GM21786 (cell line): ENCODE measurements around the gene KIF26A.

ENCODE experiments used
- ATAC-seq: cut with Tn5 transposase; IDR thresholded peaks from one replicate; pipeline ENCODE4 v1.9.1; 2021; ENCODE audit not compliant: unreplicated experiment

Gene KIF26A

DNA sequence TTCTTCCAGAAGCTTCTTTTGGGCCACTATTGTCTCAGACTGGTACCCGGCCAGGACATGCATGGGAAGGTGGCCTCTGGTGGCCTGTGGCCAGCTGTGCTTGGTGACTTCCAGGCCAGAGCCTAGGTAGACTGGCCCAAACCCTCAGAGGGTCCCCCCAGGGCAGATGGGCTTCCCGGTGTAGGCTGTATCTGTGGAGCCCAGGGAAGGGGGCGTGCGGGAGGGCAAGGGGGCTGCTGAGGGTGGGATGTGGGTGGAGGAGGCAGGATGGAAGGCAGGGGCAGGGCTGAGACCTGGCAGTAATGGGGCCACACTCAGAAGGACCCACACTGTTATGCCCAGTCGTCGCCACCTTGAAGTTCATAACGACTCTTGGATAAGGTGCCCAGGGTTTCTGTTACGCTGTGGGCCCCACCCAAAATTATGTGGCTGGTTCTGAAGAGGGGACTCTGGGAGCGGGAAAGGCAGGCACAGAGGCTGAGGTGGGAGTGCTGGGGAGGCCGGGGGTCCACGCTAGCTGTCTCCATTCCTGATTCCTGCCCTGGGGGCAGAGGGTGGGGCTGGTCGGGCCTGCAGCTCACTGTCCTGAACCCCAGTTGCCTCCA, 52.1 kb downstream of the KIF26A start:
- ATAC-seq: no peak

- no peak for ATAC-seq
Measured at GRCh38 chr14:104191409-104191997, 53.1 kb downstream of the KIF26A start.

- no peak for ATAC-seq
Measured at GRCh38 chr14:104192146-104192882, 53.9 kb downstream of the KIF26A start.

DNA sequence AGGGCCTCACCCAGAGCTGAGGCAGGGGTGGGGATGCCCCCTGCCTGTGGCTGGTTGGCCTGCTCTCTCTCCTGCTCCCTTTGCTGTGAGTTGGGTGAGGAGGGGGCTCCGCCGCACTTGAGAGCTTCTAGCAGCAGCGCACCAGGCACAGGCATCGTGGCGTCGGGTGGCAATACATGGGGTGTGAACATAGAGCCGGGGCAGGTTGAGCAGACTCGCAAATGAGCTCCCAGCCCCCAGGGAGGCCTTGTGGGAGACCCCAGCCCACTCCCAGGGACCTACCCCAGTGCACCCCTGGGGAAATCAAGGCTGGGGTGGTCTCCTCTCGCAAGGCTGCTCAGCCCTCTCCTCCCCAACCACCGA, 54.5 kb downstream of the KIF26A start:
- no peak for ATAC-seq

GRCh38 chr14:104194016-104194415, 55.6 kb downstream of the KIF26A start:
- no peak for ATAC-seq

DNA sequence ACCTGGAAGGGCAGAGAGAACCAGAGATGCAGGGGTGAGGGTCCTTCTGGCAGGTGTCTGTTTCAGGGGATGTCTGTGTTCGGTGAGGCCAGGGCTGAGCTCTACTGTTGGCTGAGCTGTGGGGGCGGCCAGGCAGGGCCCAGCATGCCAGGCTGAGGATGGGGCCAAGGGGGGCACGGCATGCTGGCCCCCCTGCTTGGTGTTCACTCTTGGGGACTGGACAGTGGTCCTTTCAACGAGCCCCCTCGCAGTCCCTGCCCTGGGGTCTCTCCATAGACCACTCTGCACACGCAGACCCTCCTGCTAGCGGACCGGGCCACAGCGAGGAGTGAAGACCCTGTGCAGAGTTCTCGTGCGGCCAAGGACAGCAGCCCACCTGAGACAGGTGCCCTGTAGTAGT, 56.3 kb downstream of the KIF26A start:
- ATAC-seq: no peak

DNA sequence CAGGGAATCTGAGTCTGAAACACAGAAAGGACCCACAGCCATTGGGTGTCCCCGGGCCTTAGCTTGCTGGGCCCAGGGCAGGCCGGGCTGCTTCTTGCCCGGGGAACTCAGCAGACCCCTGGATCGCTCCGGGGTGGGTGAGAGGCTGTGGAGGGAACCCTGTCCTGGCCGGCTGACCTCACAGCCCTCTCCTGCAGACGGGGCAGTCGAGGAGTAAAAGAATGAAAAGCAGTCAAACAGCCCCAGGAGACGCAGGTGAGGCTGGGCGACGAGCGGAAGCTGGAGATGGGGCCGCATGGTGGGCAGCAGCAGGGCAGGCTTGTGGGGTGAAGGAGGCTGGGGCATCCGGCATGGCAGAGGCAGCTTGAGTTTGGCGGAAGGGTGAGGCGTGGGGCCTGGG, 57.0 kb downstream of the KIF26A start:
- ATAC-seq: no peak

- no peak for ATAC-seq
Measured at GRCh38 chr14:104195878-104196277, 57.5 kb downstream of the KIF26A start.

GRCh38 chr14:104196461-104197140, 58.2 kb downstream of the KIF26A start:
- no peak for ATAC-seq

- ATAC-seq: no peak
Measured at GRCh38 chr14:104197449-104198247, 59.3 kb downstream of the KIF26A start.

GRCh38 chr14:104199266-104199895, 61.0 kb downstream of the KIF26A start:
- ATAC-seq: no peak

DNA sequence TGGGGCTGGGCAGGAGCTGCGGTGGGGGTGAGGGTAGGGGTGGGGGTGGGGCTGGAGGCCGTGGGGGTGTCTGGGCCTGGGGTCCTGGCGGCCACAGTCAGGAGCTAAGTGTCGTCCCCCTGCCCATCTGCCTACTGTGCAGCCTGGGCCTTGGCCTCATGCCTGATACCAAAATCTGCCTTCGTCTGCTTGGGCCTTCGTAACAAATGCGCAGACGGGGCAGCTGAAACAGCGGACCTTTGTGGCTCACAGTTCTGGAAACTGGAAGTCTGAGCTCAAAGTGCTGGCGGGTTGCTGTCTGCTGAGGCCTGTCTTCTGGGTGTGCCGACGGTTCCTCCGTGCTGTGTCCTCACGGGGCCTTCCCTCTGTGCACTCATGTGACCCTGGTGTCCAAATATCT, 61.7 kb downstream of the KIF26A start:
- ATAC-seq: no peak

GRCh38 chr14:104200591-104200990, 62.2 kb downstream of the KIF26A start:
- ATAC-seq: no peak

DNA sequence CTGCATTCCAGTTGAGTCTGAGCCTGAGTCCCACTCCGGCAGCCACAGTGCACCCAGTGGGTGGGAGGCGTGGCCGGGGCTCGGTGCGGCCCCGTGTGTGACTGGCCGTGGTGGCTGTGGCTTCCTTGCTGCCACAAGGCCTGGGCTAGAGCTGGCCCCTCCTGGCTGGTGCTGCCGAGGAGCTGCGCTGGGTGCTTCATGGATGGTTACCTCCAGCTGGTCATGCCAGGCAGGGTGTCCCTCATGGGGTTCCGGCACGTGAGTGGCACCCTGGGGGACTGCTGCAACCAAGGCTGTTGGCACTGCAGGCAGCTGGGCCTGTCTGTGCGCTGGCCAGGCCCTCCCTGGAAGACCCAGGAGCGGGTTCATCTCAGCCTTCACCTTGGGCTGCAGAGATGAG, 62.7 kb downstream of the KIF26A start:
- ATAC-seq: no peak

GRCh38 chr14:104201496-104201895, 63.1 kb downstream of the KIF26A start:
- ATAC-seq: no peak

GRCh38 chr14:104202259-104203070, 64.1 kb downstream of the KIF26A start:
- no peak for ATAC-seq

GRCh38 chr14:104203071-104203425, 64.7 kb downstream of the KIF26A start:
- no peak for ATAC-seq

DNA sequence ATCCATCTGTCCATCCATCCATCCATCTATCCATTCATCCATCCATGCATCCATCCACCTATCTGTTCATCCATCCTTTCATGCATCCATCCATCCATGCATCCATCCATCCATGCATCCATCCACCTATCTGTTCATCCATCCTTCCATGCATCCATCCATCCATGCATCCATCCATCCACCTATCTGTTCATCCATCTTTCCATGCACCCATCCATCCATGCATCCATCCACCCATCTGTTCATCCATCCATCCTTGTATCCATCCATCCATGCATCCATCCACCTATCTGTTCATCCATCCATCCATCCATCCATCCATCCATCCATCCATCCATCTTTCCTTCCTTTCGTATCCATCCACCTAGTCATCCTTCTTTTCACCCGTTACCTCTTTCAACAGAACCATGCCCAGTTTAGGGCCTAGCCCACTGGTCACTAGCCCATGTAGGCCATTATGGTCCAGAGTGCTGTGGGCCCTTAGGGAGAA, 66.3 kb downstream of the KIF26A start:
- no peak for ATAC-seq

GRCh38 chr14:104205781-104206180, 67.4 kb downstream of the KIF26A start:
- no peak for ATAC-seq
